ENCODE results near the gene MRM3.
"Not testable (repeated sequence)": the region's sequence is repeated elsewhere in the genome, so short reads cannot be mapped to it uniquely, and the experiment has no call there.

MRM3 gene, protein sequence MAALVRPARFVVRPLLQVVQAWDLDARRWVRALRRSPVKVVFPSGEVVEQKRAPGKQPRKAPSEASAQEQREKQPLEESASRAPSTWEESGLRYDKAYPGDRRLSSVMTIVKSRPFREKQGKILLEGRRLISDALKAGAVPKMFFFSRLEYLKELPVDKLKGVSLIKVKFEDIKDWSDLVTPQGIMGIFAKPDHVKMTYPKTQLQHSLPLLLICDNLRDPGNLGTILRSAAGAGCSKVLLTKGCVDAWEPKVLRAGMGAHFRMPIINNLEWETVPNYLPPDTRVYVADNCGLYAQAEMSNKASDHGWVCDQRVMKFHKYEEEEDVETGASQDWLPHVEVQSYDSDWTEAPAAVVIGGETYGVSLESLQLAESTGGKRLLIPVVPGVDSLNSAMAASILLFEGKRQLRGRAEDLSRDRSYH

DNA sequence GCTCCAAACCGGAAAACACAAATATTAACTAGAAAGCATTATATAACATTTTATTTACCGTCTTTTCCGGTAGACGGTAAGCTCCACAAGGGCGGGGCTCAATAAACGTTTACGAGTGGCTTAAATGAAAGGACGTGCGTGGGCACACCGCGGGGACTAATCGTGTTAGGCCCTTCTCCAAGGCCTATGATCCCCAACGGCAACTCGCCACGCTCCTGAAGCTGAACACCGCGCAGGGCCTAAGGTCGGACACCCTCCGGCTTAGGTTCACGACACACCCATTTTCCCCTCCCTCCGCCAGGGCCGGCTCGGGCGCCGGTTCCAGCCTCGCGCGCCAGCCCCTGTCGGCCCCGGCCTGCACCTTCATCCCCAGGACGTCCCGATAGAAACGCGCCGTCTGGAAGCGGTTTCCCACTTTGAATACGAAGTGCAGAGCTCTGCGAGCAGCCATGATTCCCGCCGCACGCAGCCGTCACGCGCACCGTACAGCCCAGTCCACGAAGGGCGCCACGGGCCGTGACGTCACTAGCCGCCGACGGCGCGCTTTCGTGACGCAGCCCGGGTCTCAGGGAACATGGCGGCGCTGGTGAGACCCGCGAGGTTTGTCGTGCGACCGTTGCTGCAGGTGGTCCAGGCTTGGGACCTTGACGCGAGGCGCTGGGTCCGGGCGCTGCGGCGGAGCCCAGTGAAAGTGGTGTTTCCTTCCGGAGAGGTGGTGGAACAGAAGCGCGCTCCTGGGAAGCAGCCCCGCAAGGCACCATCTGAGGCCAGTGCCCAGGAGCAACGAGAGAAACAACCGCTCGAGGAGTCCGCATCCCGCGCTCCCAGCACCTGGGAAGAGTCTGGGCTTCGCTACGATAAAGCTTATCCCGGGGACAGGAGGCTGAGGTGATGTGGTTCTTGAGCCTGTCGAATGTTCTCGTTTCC is at the start of gene MRM3, which contains the start of gene GLOD4:
MRM3 (plus strand) TSS at position 549 of the 927 bp plus-strand sequence; CDS start at position 575, 26 bp downstream.
GLOD4 (minus strand) TSS at position 476 of the 927 bp plus-strand sequence; CDS start at position 451, 25 bp downstream.
- peak; percentile 83 to 93 for DNase-seq (ENCODE audit: low read depth in 2 of 2)

DNA sequence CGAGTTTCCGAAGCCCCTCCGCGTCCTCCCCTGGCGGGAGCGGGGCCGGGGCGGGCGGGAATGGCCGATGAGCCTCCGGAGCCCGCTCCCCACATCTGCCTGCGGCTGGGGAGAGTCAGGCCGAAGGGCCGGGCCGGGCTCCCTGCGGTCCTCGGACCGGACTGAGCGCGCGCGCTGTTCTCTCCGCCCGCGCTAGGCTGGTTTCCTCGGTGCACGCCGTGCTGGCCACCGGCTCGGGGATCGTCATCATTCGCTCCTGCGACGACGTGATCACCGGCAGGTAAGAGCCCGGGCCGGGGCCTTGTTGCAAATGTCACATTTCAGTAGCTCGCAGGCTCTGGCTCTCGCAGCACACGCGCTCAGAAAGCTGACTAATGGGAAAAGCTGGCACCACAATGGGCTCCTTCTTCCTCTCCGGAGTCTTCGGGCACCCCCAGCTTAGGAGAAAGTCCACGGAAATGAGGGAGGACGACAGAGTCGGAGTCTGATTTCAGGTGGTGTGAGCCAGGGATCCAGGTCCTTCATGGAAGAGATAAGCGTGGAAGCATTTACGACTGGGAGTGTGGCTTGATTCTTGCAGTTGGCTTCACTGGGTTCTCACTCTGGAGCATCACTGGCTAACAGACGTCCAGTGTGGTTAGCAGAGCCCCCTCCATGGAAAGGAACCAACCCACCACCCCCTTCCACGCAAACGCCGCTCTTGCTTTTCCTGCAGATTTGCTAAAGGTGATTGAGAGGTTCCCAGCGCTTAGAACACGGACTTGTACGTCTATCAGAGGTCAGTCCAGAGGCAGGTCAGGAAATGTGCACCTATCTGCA is 49.0 kb upstream of the MRM3 start:
- DNase-seq (ENCODE audit: low read depth in 2 of 2): no peak

DNA sequence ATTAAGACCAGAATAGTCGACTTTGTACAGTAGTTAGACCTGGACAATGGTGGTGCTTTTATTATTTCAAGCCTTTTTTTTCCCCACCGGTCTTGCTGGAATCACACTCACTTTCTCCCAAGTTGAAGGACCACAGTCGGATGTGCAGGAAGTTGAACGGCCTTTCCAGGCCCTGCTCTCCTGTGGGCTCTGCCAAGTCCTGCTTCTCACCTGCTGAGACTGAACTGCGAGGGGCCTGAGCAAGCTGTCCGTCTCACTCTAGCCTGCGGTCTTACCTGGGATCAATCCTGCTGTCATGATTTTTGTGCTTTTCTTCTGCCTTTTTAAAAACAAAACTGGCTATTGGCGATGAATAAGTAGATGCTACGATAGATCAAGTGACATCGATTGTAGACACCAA is 48.4 kb upstream of the MRM3 start:
- DNase-seq (ENCODE audit: low read depth in 2 of 2): no peak

DNA sequence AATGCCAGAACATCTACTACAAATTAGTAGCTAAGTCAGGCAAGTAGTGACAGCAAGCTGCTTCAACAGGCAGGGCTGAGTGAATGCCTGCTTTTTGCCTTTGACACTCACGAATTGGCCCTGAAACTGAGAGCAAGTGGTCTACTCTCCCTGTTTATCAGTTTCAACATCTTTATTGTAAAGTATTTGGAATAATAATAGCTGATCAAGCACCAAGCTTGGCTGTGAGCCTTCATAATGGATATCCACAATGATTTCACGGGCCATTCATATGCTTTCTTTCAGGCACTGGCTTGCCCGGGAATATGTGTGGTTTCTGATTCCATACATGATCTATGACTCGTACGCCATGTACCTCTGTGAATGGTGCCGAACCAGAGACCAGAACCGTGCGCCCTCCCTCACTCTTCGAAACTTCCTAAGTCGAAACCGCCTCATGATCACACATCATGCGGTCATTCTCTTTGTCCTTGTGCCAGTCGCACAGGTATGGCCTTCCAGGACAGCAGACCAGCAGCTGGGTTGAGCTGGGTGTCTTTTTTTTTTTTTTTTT is 44.5 kb upstream of the MRM3 start:
- DNase-seq (ENCODE audit: low read depth in 2 of 2): no peak

DNA sequence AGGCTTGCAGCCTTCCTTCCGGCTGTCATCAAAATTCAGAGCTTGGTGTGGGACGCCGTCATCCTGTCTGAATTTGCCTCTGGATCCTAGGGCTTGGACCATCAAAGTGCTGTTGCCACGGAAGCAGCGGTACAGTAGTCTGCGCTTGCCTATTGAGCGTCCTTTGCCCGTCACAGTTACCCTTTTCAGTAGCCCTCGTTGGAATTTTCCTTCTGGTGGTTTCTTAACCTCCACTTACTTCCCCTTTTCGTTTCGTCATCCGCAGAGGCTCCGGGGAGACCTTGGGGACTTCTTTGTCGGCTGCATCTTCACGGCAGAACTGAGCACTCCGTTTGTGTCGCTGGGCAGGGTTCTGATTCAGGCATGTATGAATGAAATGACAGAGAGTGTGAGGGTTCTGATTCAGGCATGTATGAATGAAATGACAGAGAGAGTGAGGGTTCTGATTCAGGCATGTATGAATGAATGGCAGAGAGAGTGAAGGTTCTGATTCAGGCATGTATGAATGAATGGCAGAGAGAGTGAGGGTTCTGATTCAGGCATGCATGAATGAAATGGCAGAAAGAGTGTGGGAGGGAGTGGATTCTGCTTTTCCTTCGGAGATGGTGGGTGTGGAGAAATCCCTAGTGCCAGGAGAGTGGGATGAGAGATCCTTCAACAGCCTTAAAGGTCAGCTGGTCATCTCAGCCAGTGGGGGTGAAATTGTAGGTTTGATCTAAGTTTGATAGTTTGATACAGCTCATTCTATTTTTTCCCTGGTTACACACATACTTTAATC is 41.7 kb upstream of the MRM3 start:
- DNase-seq (ENCODE audit: low read depth in 2 of 2): no peak

DNA sequence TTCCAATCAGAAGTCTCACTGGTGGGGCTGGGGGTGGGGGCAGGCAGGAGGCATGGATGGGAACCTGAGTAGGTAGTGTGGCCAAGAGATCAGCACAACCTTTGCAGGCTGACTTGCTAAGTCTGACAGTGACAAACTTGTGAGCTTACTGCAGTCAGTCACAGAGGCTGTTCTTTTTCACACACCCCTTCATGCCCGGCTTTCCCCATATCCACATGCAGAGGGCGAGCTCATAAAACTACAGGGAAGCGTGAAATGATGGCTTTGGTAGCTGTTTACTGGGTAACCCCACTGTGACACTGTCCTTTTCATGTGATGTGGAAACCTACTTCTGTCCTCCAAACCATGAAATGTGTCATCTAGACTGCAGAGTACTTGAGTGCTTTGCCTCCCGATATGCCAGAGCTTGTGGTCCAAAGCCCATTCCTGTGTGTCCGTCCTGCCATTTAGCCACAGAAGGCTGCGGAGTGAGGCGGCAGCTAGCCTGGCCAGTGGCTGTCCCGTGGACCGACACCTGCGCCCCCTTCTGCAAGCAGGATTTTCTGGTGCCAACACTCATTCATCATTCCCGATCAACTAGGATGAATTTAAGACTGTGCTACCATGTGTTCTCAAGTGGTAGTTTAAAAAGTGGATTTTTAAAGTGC is 39.9 kb upstream of the MRM3 start:
- DNase-seq (ENCODE audit: low read depth in 2 of 2): no peak

DNA sequence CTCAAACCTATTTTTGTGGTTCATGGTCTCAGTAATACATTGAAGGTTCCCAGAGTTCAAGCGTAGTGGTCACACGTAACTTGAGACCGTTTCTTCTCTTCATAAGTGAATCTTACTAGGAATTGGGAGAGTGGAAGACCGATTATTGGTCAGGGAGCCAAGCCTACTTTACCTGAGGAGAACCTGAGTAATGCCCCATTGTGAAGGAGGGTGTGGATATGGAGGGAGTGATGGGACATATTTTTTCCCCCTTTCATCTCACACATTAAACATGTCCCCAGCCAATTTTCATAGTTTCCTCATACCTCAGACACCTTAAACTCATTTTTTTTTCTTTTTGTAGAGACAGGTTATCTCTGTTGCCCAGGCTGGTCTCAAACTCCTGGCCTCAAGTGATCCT is 39.0 kb upstream of the MRM3 start:
- DNase-seq (ENCODE audit: low read depth in 2 of 2): no peak

DNA sequence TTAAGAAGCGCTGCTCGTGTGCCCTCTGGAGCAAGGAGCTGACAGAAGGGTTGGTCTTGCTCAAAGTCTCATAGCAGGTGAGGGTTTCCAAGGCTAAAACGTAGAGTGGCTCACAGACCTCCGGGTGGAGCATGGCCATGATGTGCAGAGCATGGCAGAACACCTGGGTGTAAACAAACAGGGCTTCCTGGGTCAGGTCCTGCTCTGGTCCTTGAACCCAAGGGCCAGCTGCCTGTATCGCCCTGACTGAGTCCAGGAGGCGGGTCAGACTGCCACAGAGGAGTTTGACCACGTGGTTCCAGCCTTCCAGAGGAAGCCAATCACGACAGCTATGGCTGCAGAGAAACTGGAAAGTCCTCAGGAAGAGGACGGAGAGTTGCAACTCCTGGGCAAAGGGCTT is 37.2 kb upstream of the MRM3 start:
- DNase-seq (ENCODE audit: low read depth in 2 of 2): no peak

DNA sequence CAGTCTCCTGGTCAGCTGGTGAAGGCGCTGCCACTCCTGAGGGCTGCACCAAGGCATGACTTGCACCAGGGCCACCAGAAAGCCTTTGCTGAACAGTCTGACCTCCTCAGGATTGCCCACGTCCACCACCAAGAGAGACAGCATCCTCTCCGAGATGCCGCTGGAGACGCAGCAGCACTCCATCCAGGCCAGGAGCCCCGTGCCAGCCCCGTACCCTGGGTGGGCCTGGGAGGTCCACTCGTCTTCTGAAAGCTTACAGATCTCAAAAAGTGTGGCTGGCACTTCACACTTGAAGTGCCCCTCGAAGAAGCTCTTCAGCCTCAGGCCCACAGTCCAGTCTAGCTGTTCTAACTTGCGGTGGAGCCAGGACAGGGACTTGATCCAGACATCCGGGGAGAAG is 36.7 kb upstream of the MRM3 start:
- DNase-seq (ENCODE audit: low read depth in 2 of 2): no peak

DNA sequence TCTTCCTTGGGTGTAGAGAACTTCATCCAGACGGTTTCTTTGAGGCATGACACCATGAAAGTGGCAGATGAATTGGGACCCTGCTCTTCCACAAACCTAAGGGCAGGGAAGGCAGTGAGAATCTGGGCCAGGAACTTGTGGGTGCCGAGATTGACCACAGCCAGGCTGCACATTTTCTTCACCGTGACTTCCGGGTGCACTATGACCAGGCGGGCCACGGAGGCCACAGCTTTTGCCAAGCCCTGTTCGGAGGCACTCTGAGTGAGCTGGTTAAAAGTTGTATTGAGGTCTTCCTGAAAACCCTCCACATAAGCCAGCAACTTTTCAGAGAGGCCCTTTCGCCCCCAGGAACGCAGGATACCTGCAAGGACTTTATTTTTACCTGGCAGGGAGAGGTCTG is 36.0 kb upstream of the MRM3 start:
- no peak for DNase-seq (ENCODE audit: low read depth in 2 of 2)

DNA sequence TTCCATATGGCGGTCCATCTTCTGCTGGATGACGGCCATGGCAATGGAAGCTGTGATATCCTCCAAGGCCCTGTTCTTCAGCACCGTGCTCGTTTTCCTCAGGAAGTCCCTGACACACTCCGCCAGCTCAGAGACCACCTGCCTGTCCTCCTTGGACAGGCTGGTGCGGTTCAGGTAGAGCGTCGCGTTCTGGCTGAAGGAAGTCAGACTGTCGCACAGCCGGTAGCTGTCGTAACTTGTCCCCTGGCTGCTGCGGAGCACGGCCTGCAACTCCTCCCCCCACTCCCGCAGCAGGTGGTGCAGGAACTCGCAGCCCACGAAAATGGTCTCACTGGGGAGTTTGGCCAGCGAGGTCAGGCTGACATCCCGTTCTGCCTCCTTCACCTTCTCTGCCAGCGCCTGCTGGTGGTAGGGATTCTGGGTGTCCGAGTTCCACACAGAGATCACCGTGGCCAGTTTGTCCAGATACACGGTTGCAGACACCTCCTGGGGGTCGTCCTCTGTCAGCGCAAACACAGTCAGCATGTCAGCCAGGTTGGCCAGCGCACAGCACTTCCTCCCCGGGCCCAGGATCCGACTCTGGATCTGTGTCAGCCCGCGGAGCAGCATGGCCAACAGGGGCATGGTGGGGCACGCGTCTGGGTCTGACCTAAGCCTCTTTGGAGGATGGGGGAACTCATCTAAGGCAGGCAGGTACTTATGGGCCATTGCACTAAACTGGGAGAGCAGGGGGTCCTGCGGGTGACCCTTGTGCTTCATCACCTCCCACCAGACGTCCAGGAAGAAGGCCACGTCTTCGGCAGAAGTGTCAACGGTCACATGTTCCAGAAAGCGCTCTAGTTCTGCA is 35.1 kb upstream of the MRM3 start:
- no peak for DNase-seq (ENCODE audit: low read depth in 2 of 2)

DNA sequence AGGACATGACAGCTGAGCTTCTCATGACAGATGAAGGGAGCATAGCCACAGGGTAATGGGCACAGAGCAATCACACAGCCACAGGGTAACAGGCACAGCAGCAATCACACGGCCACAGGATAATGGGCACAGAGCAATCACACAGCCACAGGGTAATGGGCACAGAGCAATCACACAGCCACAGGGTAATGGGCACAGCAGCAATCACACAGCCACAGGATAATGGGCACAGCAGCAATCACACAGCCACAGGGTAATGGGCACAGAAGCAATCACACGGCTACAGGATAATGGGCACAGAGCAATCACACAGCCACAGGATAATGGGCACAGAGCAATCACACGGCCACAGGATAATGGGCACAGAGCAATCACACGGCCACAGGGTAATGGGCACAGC is 33.5 kb upstream of the MRM3 start:
- not testable (repeated sequence) for DNase-seq (ENCODE audit: low read depth in 2 of 2)

DNA sequence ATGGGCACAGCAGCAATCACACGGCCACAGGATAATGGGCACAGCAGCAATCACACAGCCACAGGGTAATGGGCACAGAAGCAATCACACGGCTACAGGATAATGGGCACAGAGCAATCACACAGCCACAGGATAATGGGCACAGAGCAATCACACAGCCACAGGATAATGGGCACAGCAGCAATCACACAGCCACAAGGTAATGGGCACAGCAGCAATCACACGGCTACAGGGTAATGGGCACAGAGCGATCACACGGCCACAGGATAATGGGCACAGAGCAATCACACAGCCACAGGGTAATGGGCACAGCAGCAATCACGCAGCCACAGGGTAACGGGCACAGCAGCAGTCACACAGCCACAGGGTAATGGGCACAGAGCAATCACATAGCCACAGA is 32.8 kb upstream of the MRM3 start:
- not testable (repeated sequence) for DNase-seq (ENCODE audit: low read depth in 2 of 2)

DNA sequence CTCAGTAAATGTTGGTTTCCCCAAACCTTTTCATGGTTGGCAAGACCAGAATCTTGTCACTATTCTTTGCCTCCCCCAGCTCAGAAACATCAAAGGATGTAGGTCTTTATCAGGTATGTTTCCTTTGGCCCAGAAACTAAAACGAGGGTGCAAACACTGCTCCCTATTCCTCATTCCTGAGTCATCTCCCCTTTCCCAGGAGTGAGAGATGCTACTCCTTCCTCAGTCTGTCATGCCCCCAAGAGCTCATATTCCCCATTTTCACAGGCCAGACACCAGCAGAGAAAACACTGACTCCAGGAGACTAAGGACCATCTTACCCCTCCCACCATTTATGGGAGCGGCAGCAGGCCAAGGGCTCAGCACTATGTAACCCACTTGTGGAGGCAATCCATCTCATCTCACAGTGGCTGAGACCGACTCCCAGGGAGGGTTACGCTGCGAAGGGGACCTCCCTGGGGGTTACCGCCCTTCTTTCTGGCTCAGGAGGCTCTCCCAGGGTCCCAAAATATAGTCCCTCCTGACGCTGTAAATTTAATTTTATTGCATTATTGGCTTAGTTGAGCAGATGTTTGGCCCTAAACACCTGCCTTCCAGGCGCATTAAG is 31.6 kb upstream of the MRM3 start:
- DNase-seq (ENCODE audit: low read depth in 2 of 2): no peak

DNA sequence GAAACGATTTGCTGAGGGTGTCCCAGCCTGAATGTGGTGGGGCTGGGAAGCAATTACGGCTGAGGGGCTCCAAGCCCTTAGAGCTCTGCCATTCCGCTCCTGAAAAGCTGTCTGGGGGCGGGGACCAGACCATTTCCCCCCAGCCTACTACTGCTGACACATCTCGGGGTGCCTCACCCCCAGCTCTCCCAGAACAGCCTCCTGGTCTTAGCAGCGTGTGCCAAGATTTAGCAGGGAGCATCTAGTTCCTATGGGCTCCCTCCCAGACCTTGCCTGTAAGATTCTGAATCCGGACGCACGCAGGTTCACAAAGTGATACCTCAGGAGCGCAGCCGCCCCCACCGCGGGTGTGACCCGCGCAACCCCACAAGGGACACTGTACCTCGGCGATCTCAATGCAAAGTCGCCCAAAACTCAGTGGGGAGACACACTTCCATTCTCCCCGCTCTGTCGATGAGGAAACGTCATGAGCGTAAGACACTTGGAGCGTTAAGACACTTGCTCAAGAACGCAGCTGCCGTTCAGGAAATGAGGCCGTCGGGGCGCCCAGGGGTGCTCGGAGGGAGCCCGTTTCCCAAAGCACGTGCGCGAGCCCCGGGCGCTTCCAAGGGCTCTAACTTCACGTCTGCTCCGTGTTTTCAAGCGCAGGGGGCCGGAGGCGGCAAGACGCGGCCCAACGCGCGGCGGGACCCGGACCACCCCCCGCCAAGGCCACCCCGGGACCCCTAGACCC is 30.7 kb upstream of the MRM3 start:
- peak; percentile 13 to 19 for DNase-seq (ENCODE audit: low read depth in 2 of 2)

DNA sequence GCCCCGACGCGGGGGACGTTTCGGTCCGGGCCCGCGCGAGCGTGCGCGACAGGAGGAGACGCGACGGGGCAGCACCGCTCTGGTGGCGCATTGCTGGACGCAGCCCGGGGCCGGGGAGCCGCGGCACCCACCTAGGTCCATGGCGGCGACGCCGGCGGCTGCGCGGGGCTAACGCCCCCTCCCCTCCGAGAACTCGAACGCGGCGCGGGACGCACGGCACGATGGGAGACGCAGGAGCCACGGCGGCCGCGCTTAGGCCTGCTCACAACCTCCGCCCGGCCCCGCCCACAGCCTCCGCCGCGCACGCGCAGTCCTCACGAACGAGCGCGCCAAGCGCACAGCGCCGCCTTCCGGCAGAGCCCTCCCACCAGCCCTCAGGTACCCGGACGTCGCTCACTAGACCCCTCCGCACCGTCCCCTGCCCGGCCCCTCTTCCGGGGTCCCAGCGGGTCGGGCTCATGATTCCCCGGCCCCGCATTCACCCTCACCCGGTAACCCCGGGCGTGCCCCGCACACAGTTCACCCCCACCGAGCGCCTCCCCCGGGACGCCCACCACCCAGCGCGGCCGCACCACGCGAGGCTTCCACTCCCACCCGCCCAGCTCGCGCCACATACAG is 30.0 kb upstream of the MRM3 start, which contains the start of gene GEMIN4:
GEMIN4 (minus strand) TSS at position 263 of the 618 bp plus-strand sequence; CDS start at position 141, 122 bp downstream.
- DNase-seq (ENCODE audit: low read depth in 2 of 2): peak; percentile 92 to 96

DNA sequence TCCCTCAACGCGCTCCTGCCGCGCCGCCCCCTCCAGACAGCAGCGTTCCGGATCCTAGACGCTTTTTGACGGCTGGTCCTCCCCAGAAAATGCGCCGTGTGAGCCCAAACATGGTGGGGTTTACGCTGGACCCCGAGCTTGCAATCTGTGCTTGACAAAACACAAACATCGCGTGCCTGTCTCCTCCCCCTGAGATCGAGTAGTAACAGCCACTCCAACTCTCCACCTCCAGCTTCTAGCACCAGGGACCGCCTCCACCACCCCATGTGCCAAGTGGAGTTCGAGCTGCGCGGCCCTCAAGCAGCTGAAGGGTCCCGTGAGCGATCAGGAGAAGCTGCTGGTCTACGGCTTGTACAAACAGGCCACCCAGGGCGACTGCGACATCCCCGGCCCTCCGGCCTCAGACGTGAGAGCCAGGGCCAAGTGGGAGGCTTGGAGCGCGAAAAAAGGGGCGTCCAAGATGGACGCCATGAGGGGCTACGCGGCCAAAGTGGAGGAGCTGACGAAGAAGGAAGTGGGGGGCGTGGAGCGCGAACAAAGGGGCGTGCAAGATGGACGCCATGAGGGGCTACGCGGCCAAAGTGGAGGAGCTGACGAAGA is 29.4 kb upstream of the MRM3 start:
- peak in 1 of 2 donors; percentile 23 for DNase-seq (ENCODE audit: low read depth in 2 of 2)
